DND-41 (cell line): Measurements from ENCODE around the gene PEAK1.

Experiments
- ATAC-seq: fragments of 200-7000 bp; cut with Tn5 transposase; 3 replicates; pipeline ENCODE4 v1.9.1; 2021; ENCODE audit warnings: low read depth; ENCODE audit not compliant: insufficient read depth
- DNase-seq: peaks from one replicate; pipeline ENCODE4 v3.0.0-alpha.2; 2020
- H2AFZ ChIP-seq: 2 replicates; pipeline ENCODE4 v1.6.0; 2012; ENCODE audit warnings: low read depth, low read length
- H3K27ac ChIP-seq: 2 replicates; pipeline ENCODE4 v1.5.1; 2012; ENCODE audit warnings: low read length, inconsistent platforms
- H3K27me3 ChIP-seq: fragments of 200-600 bp; sonication (generic); 2 replicates; pipeline ENCODE4 v1.6.0; 2012; ENCODE audit warnings: low read length, mild to moderate bottlenecking, inconsistent platforms; ENCODE audit not compliant: insufficient read depth, poor library complexity
- H3K36me3 ChIP-seq: 2 replicates; pipeline ENCODE4 v1.5.1; 2012; ENCODE audit warnings: low read length, inconsistent platforms; ENCODE audit not compliant: insufficient read depth
- H3K4me1 ChIP-seq: 2 replicates; pipeline ENCODE4 v1.5.1; 2012; ENCODE audit warnings: mild to moderate bottlenecking, low read length; ENCODE audit not compliant: insufficient read depth
- H3K4me2 ChIP-seq: 2 replicates; pipeline ENCODE4 v1.6.0; 2012; ENCODE audit warnings: mild to moderate bottlenecking, moderate library complexity, low read length, inconsistent platforms; ENCODE audit not compliant: insufficient read depth
- H3K4me3 ChIP-seq, 2 experiments: fragments of 200-600 bp in 1 of 2; shearing (Covaris generic) in 1 of 2; 2 replicates each; pipeline ENCODE4 v1.5.1; 2012 to 2016; ENCODE audit warnings: inconsistent platforms in 2 of 2, low read length in 2 of 2, mild to moderate bottlenecking in 2 of 2, low read depth in 1 of 2, moderate library complexity in 1 of 2
- H3K79me2 ChIP-seq: 2 replicates; pipeline ENCODE4 v1.6.0; 2012; ENCODE audit warnings: low read length, inconsistent platforms; ENCODE audit not compliant: insufficient read depth
- H3K9ac ChIP-seq: 2 replicates; pipeline ENCODE4 v1.6.0; 2012; ENCODE audit warnings: low read depth, mild to moderate bottlenecking, inconsistent platforms, low read length, moderate library complexity
- H3K9me3 ChIP-seq: 2 replicates; pipeline ENCODE4 v1.5.1; 2012; ENCODE audit warnings: low read length, moderate library complexity, mild to moderate bottlenecking, inconsistent platforms; ENCODE audit not compliant: insufficient read depth, severe bottlenecking
- H4K20me1 ChIP-seq: 2 replicates; pipeline ENCODE4 v1.6.0; 2012; ENCODE audit warnings: low read length; ENCODE audit not compliant: insufficient read depth
- CTCF ChIP-seq: IDR thresholded peaks from 2 replicates; pipeline ENCODE4 v1.5.1; 2012; ENCODE audit warnings: borderline replicate concordance, low read length, moderate library complexity, mild to moderate bottlenecking; ENCODE audit not compliant: poor library complexity, severe bottlenecking; ENCODE audit errors: extremely low read depth
- EZH2 ChIP-seq: IDR thresholded peaks from 3 replicates; pipeline ENCODE4 v1.6.1; 2012; ENCODE audit warnings: borderline replicate concordance, low read depth, mild to moderate bottlenecking, moderate library complexity, low read length, inconsistent platforms; ENCODE audit not compliant: severe bottlenecking

The PEAK1 gene

GRCh38 chr15:77171221-77171967 lies 248.5 kb downstream of the PEAK1 start:
- no peak overlapping the region for H3K4me3 ChIP-seq
- H4K20me1 ChIP-seq, result no peaks in the 10 kb centered on the region
- no peaks in the 10 kb centered on the region for H3K4me1 ChIP-seq
- no peak overlapping the region for H2AFZ ChIP-seq
- no peak overlapping the region for H3K4me2 ChIP-seq
- H3K36me3 ChIP-seq, result no peaks in the 10 kb centered on the region; the same call in 1 of the 2 replicates
- no peak for ATAC-seq
- DNase-seq, result no peak
- TF ChIP-seq CTCF (no peak), EZH2 (no peak)
- no peaks in the 10 kb centered on the region for H3K9me3 ChIP-seq
- no peaks in the 10 kb centered on the region for H3K27me3 ChIP-seq
- no peaks in the 10 kb centered on the region for H3K79me2 ChIP-seq
- H3K9ac ChIP-seq, result no peak overlapping the region
- H3K27ac ChIP-seq, result no peak overlapping the region

- Histone ChIP-seq H3K36me3 (no peaks in the 10 kb centered on the region), H3K79me2 (no peaks in the 10 kb centered on the region), H3K9me3 (no peaks in the 10 kb centered on the region), H3K4me3 (no peak overlapping the region), H2AFZ (no peak overlapping the region), H3K27ac (no peak overlapping the region), H3K9ac (no peak overlapping the region), H3K4me1 (no peaks in the 10 kb centered on the region), H4K20me1 (no peaks in the 10 kb centered on the region), H3K27me3 (no peaks in the 10 kb centered on the region), H3K4me2 (no peak overlapping the region)
- DNase-seq (no peak), ATAC-seq (no peak)
- TF ChIP-seq CTCF (no peak), EZH2 (no peak)
These were observed 251.3 kb downstream of the PEAK1 start for GRCh38 chr15:77168616-77169015.

- Histone ChIP-seq H3K27ac (no peak overlapping the region), H3K36me3 (no peaks in the 10 kb centered on the region), H3K4me2 (no peak overlapping the region), H3K4me1 (no peaks in the 10 kb centered on the region), H3K9ac (no peak overlapping the region), H3K27me3 (no peaks in the 10 kb centered on the region), H4K20me1 (no peaks in the 10 kb centered on the region), H3K9me3 (no peaks in the 10 kb centered on the region), H3K4me3 (no peak overlapping the region), H3K79me2 (no peaks in the 10 kb centered on the region), H2AFZ (no peak overlapping the region)
- DNase-seq (no peak), ATAC-seq (no peak)
- no peak for TF ChIP-seq EZH2
These were observed 251.8 kb downstream of the PEAK1 start for GRCh38 chr15:77168141-77168540.

- TF ChIP-seq EZH2 (no peak), CTCF (no peak)
- no peak overlapping the region for H2AFZ ChIP-seq
- no peaks in the 10 kb centered on the region for H3K4me1 ChIP-seq
- no peaks in the 10 kb centered on the region for H4K20me1 ChIP-seq
- H3K27ac ChIP-seq, result no peak overlapping the region
- no peaks in the 10 kb centered on the region for H3K9me3 ChIP-seq
- H3K36me3 ChIP-seq, result no peaks in the 10 kb centered on the region
- no peaks in the 10 kb centered on the region for H3K79me2 ChIP-seq
- DNase-seq, result no peak
- no peak overlapping the region for H3K4me2 ChIP-seq
- H3K9ac ChIP-seq, result no peak overlapping the region
- no peak for ATAC-seq
- H3K27me3 ChIP-seq, result no peaks in the 10 kb centered on the region
- no peak overlapping the region for H3K4me3 ChIP-seq
These were observed 252.5 kb downstream of the PEAK1 start for GRCh38 chr15:77167406-77167805.
